Kidney epithelial cell (primary cell): ENCODE measurements around the gene FUT7. TPM values are rescaled to one million over a fixed set of nuclear protein-coding genes. Genes with fewer than 3 reads are reported as not detected.

ENCODE experiments used
- DNase-seq: peaks from one replicate; pipeline ENCODE4 v3.0.0-alpha.2; 2010; ENCODE audit warnings: low read depth
- H3K27me3 ChIP-seq: 2 replicates; pipeline ENCODE4 v1.6.0; 2011; ENCODE audit warnings: low read length; ENCODE audit not compliant: control insufficient read depth, insufficient read depth
- H3K36me3 ChIP-seq: 2 replicates; pipeline ENCODE4 v1.5.1; 2011; ENCODE audit warnings: low read length; ENCODE audit not compliant: control insufficient read depth, insufficient read depth
- H3K4me3 ChIP-seq: 2 replicates; pipeline ENCODE4 v1.5.1; 2011; ENCODE audit warnings: low read depth, mild to moderate bottlenecking, control low read depth, low read length
- CTCF ChIP-seq: IDR thresholded peaks from 2 replicates; pipeline ENCODE4 v1.5.1; 2011; ENCODE audit warnings: mild to moderate bottlenecking, moderate library complexity, low read length, control low read depth, inconsistent platforms; ENCODE audit not compliant: insufficient read depth, poor library complexity, severe bottlenecking
- total RNA-seq: library from RNA; depleted of rRNA; stranded (reverse); fragments of >200 nt; gene quantifications from 2 replicates; pipeline ENCODE4 v1.2.3, GENCODE V29; 2015

FUT7 gene
- total RNA-seq, 1 donor from 2014 or later = not detected

- H3K36me3 ChIP-seq = no peaks in the 10 kb centered on the region
- DNase-seq = no peak
- no peak overlapping the region for H3K4me3 ChIP-seq
- no peak for TF ChIP-seq CTCF
- peaks cover 51% of the 10 kb centered on the region for H3K27me3 ChIP-seq
These were observed 23.8 kb upstream of the FUT7 start for GRCh38 chr9:137055385-137056364.

- Histone ChIP-seq H3K27me3 (peaks cover 58% of the 10 kb centered on the region), H3K36me3 (no peaks in the 10 kb centered on the region), H3K4me3 (no peak overlapping the region)
- DNase-seq = no peak
- no peak for TF ChIP-seq CTCF
These were observed 23.1 kb upstream of the FUT7 start for GRCh38 chr9:137054932-137055384.

- no peak for TF ChIP-seq CTCF
- H3K36me3 ChIP-seq = no peaks in the 10 kb centered on the region
- peaks cover 65% of the 10 kb centered on the region for H3K27me3 ChIP-seq
- DNase-seq = no peak
- peak within 1 kb of the TSS; percentile 17 for H3K4me3 ChIP-seq
These were observed 22.4 kb upstream of the FUT7 start, which contains the start of gene ENTPD2 for GRCh38 chr9:137053944-137054931. Gene ENTPD2 (minus strand): TSS chr9:137054061. CDS start chr9:137053997, 64 bp downstream.

GRCh38 chr9:137052998-137053943 is 21.4 kb upstream of the FUT7 start:
- no peak for DNase-seq
- TF ChIP-seq CTCF = no peak
- peaks cover 73% of the 10 kb centered on the region for H3K27me3 ChIP-seq
- H3K4me3 ChIP-seq = peak overlapping the region; percentile 12
- H3K36me3 ChIP-seq = no peaks in the 10 kb centered on the region

- no peak for DNase-seq
- Histone ChIP-seq H3K4me3 (no peak overlapping the region), H3K27me3 (peaks cover 83% of the 10 kb centered on the region), H3K36me3 (no peaks in the 10 kb centered on the region)
- no peak for TF ChIP-seq CTCF
These were observed 20.4 kb upstream of the FUT7 start for GRCh38 chr9:137052293-137052692.
